ENCODE results near the gene JAKMIP3.
"Not testable (repeated sequence)": the region's sequence is repeated elsewhere in the genome, so short reads cannot be mapped to it uniquely, and the experiment has no call there.

The JAKMIP3 gene

GRCh38 chr10:132064082-132064755 lies 1.5 kb upstream of the JAKMIP3 start:
- DNase-seq, result peak in 31 of 51 donors; percentile 30 to 84 (median 56)

GRCh38 chr10:132064771-132065437 lies 842 bp upstream of the JAKMIP3 start:
- peak in 1 of 51 donors; percentile 69 for DNase-seq

GRCh38 chr10:132066186-132066585 lies 440 bp downstream of the JAKMIP3 start:
- DNase-seq, result peak in 3 of 51 donors; percentile 38 to 58 (median 50)

- peak in 1 of 51 donors; percentile 31 for DNase-seq
Observed at GRCh38 chr10:132066812-132067211, 1.1 kb downstream of the JAKMIP3 start.

GRCh38 chr10:132068431-132069121 lies 2.8 kb downstream of the JAKMIP3 start:
- DNase-seq, result no peak

- DNase-seq, result no peak
Observed at GRCh38 chr10:132069122-132069848, 3.5 kb downstream of the JAKMIP3 start.

- no peak for DNase-seq
Observed at GRCh38 chr10:132069849-132070182, 4.1 kb downstream of the JAKMIP3 start.

- no peak for DNase-seq
Observed at GRCh38 chr10:132070724-132071123, 5.0 kb downstream of the JAKMIP3 start.

- DNase-seq, result no peak
Observed at GRCh38 chr10:132071667-132072066, 5.9 kb downstream of the JAKMIP3 start.

GRCh38 chr10:132075909-132076577 lies 10.3 kb downstream of the JAKMIP3 start:
- no peak for DNase-seq

GRCh38 chr10:132076578-132077081 lies 10.9 kb downstream of the JAKMIP3 start:
- DNase-seq, result no peak

- DNase-seq, result no peak
Observed at GRCh38 chr10:132077091-132077490, 11.3 kb downstream of the JAKMIP3 start.

- DNase-seq, result peak in 27 of 51 donors; percentile 33 to 73 (median 52)
Observed at GRCh38 chr10:132078746-132079345, 13.1 kb downstream of the JAKMIP3 start.

- DNase-seq, result not testable (repeated sequence)
Observed at GRCh38 chr10:132084384-132084783, 18.6 kb downstream of the JAKMIP3 start.

GRCh38 chr10:132093236-132093635 lies 27.5 kb downstream of the JAKMIP3 start:
- DNase-seq, result not testable (repeated sequence)

GRCh38 chr10:132094581-132095234 lies 29.0 kb downstream of the JAKMIP3 start:
- DNase-seq, result no peak

- no peak for DNase-seq
Observed at GRCh38 chr10:132095403-132096113, 29.8 kb downstream of the JAKMIP3 start.

- DNase-seq, result no peak
Observed at GRCh38 chr10:132096223-132096622, 30.5 kb downstream of the JAKMIP3 start.

- no peak for DNase-seq
Observed at GRCh38 chr10:132096863-132097478, 31.2 kb downstream of the JAKMIP3 start.

All from hypothalamus (tissue), 51 donors.